Retinal pigment epithelial cell (primary cell): ENCODE data around the gene LRRC4C.
A peak's percentile ranks its signal among the peaks of the same experiment; 100 is the strongest.

Source experiments
- DNase-seq: peaks from one replicate; pipeline ENCODE4 v3.0.0-alpha.2; 2010; ENCODE audit warnings: low read depth
- H3K4me3 ChIP-seq: 2 replicates; pipeline ENCODE4 v1.5.1; 2011; ENCODE audit warnings: mild to moderate bottlenecking, low read length, control low read depth, moderate library complexity
- CTCF ChIP-seq: conservative IDR thresholded peaks from 2 replicates; pipeline ENCODE4 v1.5.1; 2011; ENCODE audit warnings: low read depth, low read length, control low read depth, inconsistent platforms

LRRC4C gene

GRCh38 chr11:40280159-40281051 lies 1179.0 kb downstream of the LRRC4C start:
- no peak overlapping the region for H3K4me3 ChIP-seq
- DNase-seq: no peak
- no peak for TF ChIP-seq CTCF

- no peak for TF ChIP-seq CTCF
- no peak overlapping the region for H3K4me3 ChIP-seq
- DNase-seq: no peak
Measured at GRCh38 chr11:40276960-40277359, 1182.5 kb downstream of the LRRC4C start.

GRCh38 chr11:40274017-40274416 lies 1185.4 kb downstream of the LRRC4C start:
- TF ChIP-seq CTCF: no peak
- no peak overlapping the region for H3K4me3 ChIP-seq
- DNase-seq: peak; percentile 89

GRCh38 chr11:40273192-40273732 lies 1186.2 kb downstream of the LRRC4C start:
- DNase-seq: no peak
- TF ChIP-seq CTCF: no peak
- H3K4me3 ChIP-seq: no peak overlapping the region

GRCh38 chr11:40271361-40271760 lies 1188.1 kb downstream of the LRRC4C start:
- no peak for TF ChIP-seq CTCF

GRCh38 chr11:40269865-40270264 lies 1189.6 kb downstream of the LRRC4C start:
- no peak overlapping the region for H3K4me3 ChIP-seq
- no peak for DNase-seq
- TF ChIP-seq CTCF: no peak

More at GRCh38 chr11:40271361-40271760, 1188.1 kb downstream of the LRRC4C start:
- no peak overlapping the region for H3K4me3 ChIP-seq
- DNase-seq: no peak

GRCh38 chr11:40268551-40268950 lies 1190.9 kb downstream of the LRRC4C start:
- TF ChIP-seq CTCF: no peak
- no peak for DNase-seq

More at GRCh38 chr11:40268551-40268950, 1190.9 kb downstream of the LRRC4C start:
- H3K4me3 ChIP-seq: no peak overlapping the region
